ENCODE measurements around the gene STXBP1. TPM values are rescaled to one million over a fixed set of nuclear protein-coding genes. Genes with fewer than 3 reads are reported as not detected.
"Not testable (repeated sequence)": the region's sequence is repeated elsewhere in the genome, so short reads cannot be mapped to it uniquely, and the experiment has no call there.

The STXBP1 gene
- total and polyA plus RNA-seq, 2 donors (not counting 3 experiments of a cell fraction or from before 2014, with no cell fraction given), result 18.8 to 51.3 TPM

DNA sequence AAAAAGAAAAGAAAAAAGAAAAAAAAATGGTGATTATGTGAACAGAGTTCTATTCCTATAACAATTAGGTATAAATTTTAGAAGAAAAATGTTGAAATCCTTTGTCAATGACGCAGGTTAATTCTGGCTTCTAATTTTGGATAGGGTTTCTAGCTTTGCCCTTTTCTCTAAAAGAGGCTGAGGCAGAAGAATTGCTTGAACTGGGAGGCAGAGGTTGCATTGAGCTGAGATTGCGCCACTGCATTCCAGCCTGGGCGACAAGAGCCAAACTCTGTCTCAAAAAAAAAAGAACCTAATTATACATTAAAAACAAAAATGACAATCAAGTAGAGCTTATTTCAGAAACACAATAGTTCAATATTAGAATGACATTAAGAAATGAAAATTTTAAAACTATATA lies 2.9 kb downstream of the STXBP1 start:
- intact Hi-C loops (cut with micrococcal nuclease), result loop anchor here (5.0 kb wide), 2 partner anchors 82 to 102 kb away; partner anchors contain the start of genes PTRH1 and TTC16
- ChIA-PET POLR2A (interaction anchor here (0.7 kb wide), 1 partner anchor 476 kb away, joined by 4 read pairs; no protein-coding TSS in a partner anchor), CTCF (interaction anchor here (0.7 to 1.9 kb wide), 3 partner anchors 30 to 57 kb away, joined by 3 to 4 read pairs (median 4); no protein-coding TSS in a partner anchor)
- H3K9me3 ChIP-seq (replicated peaks; ENCODE audit: control insufficient read depth, insufficient read depth, low read length), result no peaks in the 10 kb centered on the region
- H3K9ac ChIP-seq (replicated peaks; ENCODE audit: extremely low read depth, insufficient read depth, low read length), result no peak overlapping the region
- FAIRE-seq (no peak), DNase-seq (ENCODE audit: low read depth, low spot score) (no peak)
- H3K79me2 ChIP-seq (ENCODE audit: control insufficient read depth, insufficient read depth, low read length), result peaks cover 8% of the 10 kb centered on the region
- no peak overlapping the region for H3K4me2 ChIP-seq (ENCODE audit: insufficient read depth, low read length)
- H3K9me1 ChIP-seq (replicated peaks; ENCODE audit: control insufficient read depth, extremely low read depth, insufficient read depth, low read length), result no peaks in the 10 kb centered on the region
- no peak overlapping the region for H2AFZ ChIP-seq (ENCODE audit: low read depth, low read length)
- BruUV-seq (replicated peaks), result no TSS peak
- H4K20me1 ChIP-seq (replicated peaks; ENCODE audit: control insufficient read depth, extremely low read depth, insufficient read depth, low read length), result no peaks in the 10 kb centered on the region
- dilution Hi-C loops (cut with MboI; ENCODE audit: extremely low pct_ligation_motif_present, low sequenced_read_pairs), result no loop called here
- peaks cover 14% of the 10 kb centered on the region for H3K4me1 ChIP-seq (ENCODE audit: control insufficient read depth, extremely low read depth, insufficient read depth, low read length)
- TF ChIP-seq, protein P1, sequence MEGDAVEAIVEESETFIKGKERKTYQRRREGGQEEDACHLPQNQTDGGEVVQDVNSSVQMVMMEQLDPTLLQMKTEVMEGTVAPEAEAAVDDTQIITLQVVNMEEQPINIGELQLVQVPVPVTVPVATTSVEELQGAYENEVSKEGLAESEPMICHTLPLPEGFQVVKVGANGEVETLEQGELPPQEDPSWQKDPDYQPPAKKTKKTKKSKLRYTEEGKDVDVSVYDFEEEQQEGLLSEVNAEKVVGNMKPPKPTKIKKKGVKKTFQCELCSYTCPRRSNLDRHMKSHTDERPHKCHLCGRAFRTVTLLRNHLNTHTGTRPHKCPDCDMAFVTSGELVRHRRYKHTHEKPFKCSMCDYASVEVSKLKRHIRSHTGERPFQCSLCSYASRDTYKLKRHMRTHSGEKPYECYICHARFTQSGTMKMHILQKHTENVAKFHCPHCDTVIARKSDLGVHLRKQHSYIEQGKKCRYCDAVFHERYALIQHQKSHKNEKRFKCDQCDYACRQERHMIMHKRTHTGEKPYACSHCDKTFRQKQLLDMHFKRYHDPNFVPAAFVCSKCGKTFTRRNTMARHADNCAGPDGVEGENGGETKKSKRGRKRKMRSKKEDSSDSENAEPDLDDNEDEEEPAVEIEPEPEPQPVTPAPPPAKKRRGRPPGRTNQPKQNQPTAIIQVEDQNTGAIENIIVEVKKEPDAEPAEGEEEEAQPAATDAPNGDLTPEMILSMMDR (IDR thresholded peaks at IDR 0.05; ENCODE audit: extremely low read depth in 1 of 2, insufficient read depth in 1 of 2, low read depth in 1 of 2, low read length in 2 of 2), result no peak
- no peak for TF ChIP-seq MAX (IDR thresholded peaks at IDR 0.05; ENCODE audit: insufficient read depth, insufficient read length)
- no peak for TF ChIP-seq MYC (IDR thresholded peaks at IDR 0.05; ENCODE audit: low read depth, low read length)
- H3K27me3 ChIP-seq (ENCODE audit: control insufficient read depth in 2 of 2, insufficient read depth in 2 of 2, low read length in 2 of 2), result no peaks in the 10 kb centered on the region
- no peak overlapping the region for H3K27ac ChIP-seq (ENCODE audit: insufficient read depth, low read depth, low read length)
- no peaks in the 10 kb centered on the region for H3K36me3 ChIP-seq (ENCODE audit: control insufficient read depth in 2 of 2, extremely low read depth in 1 of 2, insufficient read depth in 2 of 2, low read length in 2 of 2)
- no peak overlapping the region for H3K4me3 ChIP-seq (replicated peaks in 1 of 3; ENCODE audit: insufficient read depth in 1 of 3, low read depth in 1 of 3, low read length in 3 of 3)

DNA sequence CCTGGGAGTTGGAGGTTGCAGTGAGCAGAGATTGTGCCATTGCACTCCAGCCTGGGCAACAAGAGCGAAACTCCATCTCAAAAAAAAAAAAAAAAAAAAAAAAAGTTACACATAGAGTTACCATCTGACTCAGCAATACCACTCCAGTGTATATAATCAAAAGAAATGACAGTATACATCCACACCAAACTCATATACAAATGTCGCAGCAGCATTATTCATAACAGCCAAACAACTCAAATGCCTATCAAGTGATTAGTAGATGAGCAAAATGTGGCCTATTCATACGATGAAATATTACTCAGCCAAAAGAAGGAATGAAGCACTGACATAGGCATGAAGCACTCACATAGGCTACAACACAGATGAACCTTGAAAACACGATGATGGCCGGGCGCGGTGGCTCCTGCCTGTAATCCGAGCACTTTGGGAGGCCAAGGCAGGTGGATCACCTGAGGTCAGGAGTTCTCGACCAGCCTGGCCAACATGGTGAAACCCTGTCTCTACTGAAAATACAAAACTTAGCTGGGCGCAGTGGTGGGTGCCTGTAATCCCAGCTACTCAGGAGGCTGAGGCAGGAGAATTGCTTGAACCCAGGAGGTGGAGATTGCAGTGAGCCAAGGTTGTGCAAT lies 9.4 kb downstream of the STXBP1 start:
- BruUV-seq (replicated peaks); intact Hi-C loops (cut with micrococcal nuclease): not testable (repeated sequence)

More for the DNA sequence above, 9.4 kb downstream of the STXBP1 start:
- H3K4me2 ChIP-seq (ENCODE audit: insufficient read depth, low read length); H3K9me1 ChIP-seq (replicated peaks; ENCODE audit: control insufficient read depth, extremely low read depth, insufficient read depth, low read length); H3K27ac ChIP-seq (ENCODE audit: insufficient read depth, low read depth, low read length); FAIRE-seq; H4K20me1 ChIP-seq (replicated peaks; ENCODE audit: control insufficient read depth, extremely low read depth, insufficient read depth, low read length); DNase-seq (ENCODE audit: low read depth, low spot score); H3K9me3 ChIP-seq (replicated peaks; ENCODE audit: control insufficient read depth, insufficient read depth, low read length); H3K4me3 ChIP-seq (replicated peaks in 1 of 3; ENCODE audit: insufficient read depth in 1 of 3, low read depth in 1 of 3, low read length in 3 of 3); POLR2A ChIA-PET; CTCF ChIA-PET; H3K27me3 ChIP-seq (ENCODE audit: control insufficient read depth in 2 of 2, insufficient read depth in 2 of 2, low read length in 2 of 2); H2AFZ ChIP-seq (ENCODE audit: low read depth, low read length); H3K4me1 ChIP-seq (ENCODE audit: control insufficient read depth, extremely low read depth, insufficient read depth, low read length); H3K9ac ChIP-seq (replicated peaks; ENCODE audit: extremely low read depth, insufficient read depth, low read length); dilution Hi-C loops (cut with MboI; ENCODE audit: extremely low pct_ligation_motif_present, low sequenced_read_pairs); H3K36me3 ChIP-seq (ENCODE audit: control insufficient read depth in 2 of 2, extremely low read depth in 1 of 2, insufficient read depth in 2 of 2, low read length in 2 of 2); H3K79me2 ChIP-seq (ENCODE audit: control insufficient read depth, insufficient read depth, low read length): not testable (repeated sequence)

Measured in endothelial cell of umbilical vein (primary cell).